ENCODE results near the gene VHLL.
A peak's percentile ranks its signal among the peaks of the same experiment; 100 is the strongest.
"Not testable (repeated sequence)": the region's sequence is repeated elsewhere in the genome, so short reads cannot be mapped to it uniquely, and the experiment has no call there.

VHLL gene

GRCh38 chr1:156298852-156299357, at the start of gene VHLL:
Gene VHLL (minus strand): TSS chr1:156299307. CDS start chr1:156299189, 118 bp downstream.
- Mint-ChIP-seq H3K36me3 (peaks cover 16% of the 10 kb centered on the region), H3K4me3 (no peak within 1 kb of the TSS), H3K27ac (no peak within 1 kb of the TSS), H3K9me3 (no peaks in the 10 kb centered on the region), H3K4me1 (peaks cover 14% of the 10 kb centered on the region)
- no peak for DNase-seq (ENCODE audit: low spot score in 2 of 2)
- no peak for ATAC-seq

DNA sequence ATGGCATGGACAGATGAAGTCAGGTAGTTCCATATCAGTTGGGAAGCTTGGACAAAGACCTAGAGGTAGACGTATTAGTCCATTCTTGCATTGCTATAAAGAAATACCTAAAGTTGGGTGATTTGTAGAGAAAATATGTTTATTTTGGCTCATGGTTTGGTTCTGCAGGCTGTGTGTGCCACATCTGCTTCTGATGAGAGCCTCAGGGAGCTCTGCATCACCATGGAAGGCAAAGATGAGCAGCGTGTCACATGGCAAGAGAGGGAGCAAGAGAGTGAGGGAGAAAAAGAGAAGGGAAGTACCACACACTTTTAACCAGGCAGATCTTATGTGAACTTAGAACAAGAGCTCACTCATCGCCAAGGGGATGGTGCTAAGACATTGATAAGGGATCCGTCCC, 48.2 kb upstream of the VHLL start:
- H3K4me1 Mint-ChIP-seq: no peaks in the 10 kb centered on the region
- ATAC-seq: no peak
- H3K36me3 Mint-ChIP-seq: no peaks in the 10 kb centered on the region
- H3K27ac Mint-ChIP-seq: no peak overlapping the region
- DNase-seq (ENCODE audit: low spot score in 2 of 2): no peak
- H3K4me3 Mint-ChIP-seq: no peak overlapping the region
- H3K9me3 Mint-ChIP-seq: no peaks in the 10 kb centered on the region

DNA sequence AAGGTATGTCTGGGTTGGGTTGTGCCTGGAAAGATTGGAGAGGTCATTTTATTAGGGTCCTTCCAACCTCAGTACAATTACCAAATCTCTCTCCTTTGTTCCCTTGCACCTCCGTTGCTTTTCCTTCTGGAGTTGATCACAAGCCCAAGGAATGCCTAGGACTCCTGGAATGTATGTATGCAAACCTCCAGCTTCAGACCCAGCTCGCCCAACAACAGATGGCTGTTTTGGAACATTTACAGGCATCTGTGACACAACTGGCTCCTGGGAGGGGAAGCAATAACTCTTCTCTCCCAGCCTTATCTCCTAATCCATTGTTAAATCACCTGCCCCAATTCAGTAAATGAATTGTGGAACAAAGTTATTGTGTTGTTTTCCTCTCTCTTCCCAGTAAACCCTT, 47.5 kb upstream of the VHLL start:
- no peaks in the 10 kb centered on the region for H3K4me1 Mint-ChIP-seq
- no peaks in the 10 kb centered on the region for H3K9me3 Mint-ChIP-seq
- no peak overlapping the region for H3K27ac Mint-ChIP-seq
- DNase-seq (ENCODE audit: low spot score in 2 of 2) (no peak), ATAC-seq (no peak)
- no peaks in the 10 kb centered on the region for H3K36me3 Mint-ChIP-seq
- H3K4me3 Mint-ChIP-seq: no peak overlapping the region

GRCh38 chr1:156346035-156346434, 46.9 kb upstream of the VHLL start:
- H3K27ac Mint-ChIP-seq; H3K36me3 Mint-ChIP-seq; H3K4me3 Mint-ChIP-seq; H3K9me3 Mint-ChIP-seq; ATAC-seq; H3K4me1 Mint-ChIP-seq; DNase-seq (ENCODE audit: low spot score in 2 of 2): not testable (repeated sequence)

DNA sequence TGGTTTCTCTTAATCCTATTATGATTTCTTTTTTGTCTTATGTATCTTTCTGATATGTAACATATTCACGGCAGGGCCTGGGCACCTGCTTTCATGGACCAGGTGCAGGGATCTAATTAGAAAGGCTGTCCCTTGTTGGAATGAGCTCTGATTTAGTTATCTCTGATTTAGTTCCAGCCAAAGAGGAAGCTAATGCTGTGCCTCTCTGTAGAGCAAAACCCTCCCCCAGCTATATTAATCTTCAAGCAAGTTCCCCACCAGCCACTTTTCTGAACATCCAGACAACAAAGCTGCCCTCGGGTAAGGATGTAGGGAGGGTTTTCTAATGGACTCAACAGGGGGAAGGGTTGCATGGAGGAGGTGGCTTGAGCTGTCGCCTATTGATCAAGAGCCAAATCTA, 45.3 kb upstream of the VHLL start:
- no peaks in the 10 kb centered on the region for H3K9me3 Mint-ChIP-seq
- H3K4me3 Mint-ChIP-seq: no peak overlapping the region
- H3K4me1 Mint-ChIP-seq: no peaks in the 10 kb centered on the region
- no peak overlapping the region for H3K27ac Mint-ChIP-seq
- H3K36me3 Mint-ChIP-seq: no peaks in the 10 kb centered on the region
- DNase-seq (ENCODE audit: low spot score in 2 of 2) (no peak), ATAC-seq (no peak)

DNA sequence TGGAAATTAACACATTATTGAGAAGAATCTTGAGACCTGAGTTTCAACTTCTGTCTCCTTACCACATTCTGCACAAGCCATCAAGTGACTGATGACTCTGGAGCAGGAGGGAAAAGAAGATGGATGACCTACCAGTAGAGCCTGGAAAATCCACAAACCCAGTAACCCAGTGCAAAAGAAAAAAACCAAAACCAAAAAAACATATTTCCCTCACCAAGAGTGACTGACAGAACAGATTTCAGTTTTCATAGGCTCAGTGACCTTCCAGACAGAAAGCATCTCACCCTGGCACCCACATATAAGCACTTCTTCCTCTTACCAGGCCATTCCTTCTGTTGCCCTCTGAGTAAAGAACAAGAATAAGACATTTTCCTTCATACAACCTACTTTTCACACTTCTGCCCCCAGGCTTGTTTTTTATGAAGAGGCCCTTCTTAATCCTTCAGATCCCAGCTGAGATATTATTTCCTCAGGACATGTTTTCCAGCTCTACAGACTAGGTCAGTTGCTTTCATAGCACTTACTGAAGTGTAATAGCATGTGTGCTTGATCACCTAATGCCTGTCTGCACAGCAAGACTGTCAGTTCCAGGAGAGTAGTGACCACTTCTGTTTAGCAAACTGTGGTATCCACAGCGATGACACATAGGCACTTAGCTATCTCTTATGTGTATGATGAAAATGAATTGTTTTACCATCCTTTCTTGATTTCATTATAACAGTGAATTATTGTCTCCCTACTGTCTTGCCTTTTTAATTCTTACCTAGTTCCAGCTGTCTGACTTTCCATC, 43.3 kb upstream of the VHLL start:
- peaks cover 8% of the 10 kb centered on the region for H3K4me1 Mint-ChIP-seq
- H3K4me3 Mint-ChIP-seq: no peak overlapping the region
- no peak overlapping the region for H3K27ac Mint-ChIP-seq
- ATAC-seq: no peak
- peaks cover 14% of the 10 kb centered on the region for H3K36me3 Mint-ChIP-seq
- DNase-seq (ENCODE audit: low spot score in 2 of 2): no peak
- H3K9me3 Mint-ChIP-seq: no peaks in the 10 kb centered on the region

DNA sequence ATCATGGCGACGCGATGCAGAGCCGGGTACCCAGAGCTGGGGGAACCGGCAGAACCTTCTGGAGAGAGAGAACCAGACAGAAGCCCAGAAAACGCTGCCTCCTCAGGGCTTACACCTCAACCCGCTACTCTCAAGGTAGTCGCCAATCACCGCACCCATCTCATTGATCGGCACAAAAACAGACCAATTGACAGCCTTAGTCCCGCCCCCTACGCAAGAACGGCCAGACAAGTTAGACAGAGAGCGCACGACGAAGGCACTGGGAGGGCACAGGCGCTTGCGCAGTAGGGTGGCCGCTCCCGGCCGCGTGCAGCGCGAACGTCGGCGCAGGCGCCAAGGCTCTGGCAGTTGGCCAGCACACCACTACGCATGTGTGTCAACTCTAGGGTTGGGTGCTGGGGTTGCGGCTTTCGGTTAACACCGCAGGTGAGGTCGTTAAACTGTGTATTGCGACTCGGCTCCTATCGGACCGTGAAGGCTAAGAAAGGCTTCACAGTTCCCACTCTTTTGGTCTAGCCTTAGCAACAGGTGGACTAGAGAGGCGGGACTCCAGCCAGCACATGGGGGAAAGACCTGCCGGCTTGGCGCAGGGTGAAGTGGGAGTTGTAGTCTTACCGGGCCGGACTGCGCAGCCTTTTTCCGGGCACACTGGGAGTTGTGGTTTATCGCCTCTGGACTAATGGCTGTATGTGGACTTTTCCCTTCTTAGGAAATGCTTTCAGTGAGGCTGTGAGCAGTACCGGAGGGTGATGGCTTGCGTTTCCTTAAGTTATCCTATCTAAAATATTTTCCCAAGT, 39.3 kb upstream of the VHLL start, which contains the start of the genes CCT3 and TSACC:
TSS of gene CCT3 (minus strand) at position 113 of the 797 bp plus-strand sequence. CDS start at position 5, 108 bp downstream.
TSS of gene TSACC (plus strand) at position 347 of the 797 bp plus-strand sequence. CDS start 1,232 bp downstream, outside the sequence.
- H3K4me3 Mint-ChIP-seq: peak within 1 kb of the TSS; percentile 93
- peak within 1 kb of the TSS; percentile 91 for H3K27ac Mint-ChIP-seq
- H3K36me3 Mint-ChIP-seq: peaks cover 53% of the 10 kb centered on the region

DNA sequence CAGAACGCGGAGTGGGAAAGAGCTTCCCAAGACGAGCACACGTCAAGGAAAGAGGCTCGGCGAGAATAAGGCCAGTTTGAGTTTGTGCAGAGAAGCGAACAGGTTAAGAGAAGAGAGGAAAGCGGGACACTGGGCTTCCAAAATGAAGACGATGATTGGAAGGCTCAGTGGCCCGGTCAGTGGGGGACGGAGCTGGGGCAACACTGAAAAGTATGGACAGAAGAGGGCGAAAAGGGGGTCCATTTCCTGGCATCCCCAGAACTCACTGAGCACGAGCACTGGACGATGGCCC, 38.7 kb upstream of the VHLL start:
- DNase-seq (ENCODE audit: low spot score in 2 of 2) (no peak), ATAC-seq (no peak)
- H3K4me3 Mint-ChIP-seq: peak overlapping the region; percentile 93
- peaks cover 38% of the 10 kb centered on the region for H3K4me1 Mint-ChIP-seq
- no peaks in the 10 kb centered on the region for H3K9me3 Mint-ChIP-seq
- peak overlapping the region; percentile 91 for H3K27ac Mint-ChIP-seq
- peaks cover 59% of the 10 kb centered on the region for H3K36me3 Mint-ChIP-seq

More for the DNA sequence above, 39.3 kb upstream of the VHLL start, which contains the start of the genes CCT3 and TSACC:
- H3K4me1 Mint-ChIP-seq: peaks cover 38% of the 10 kb centered on the region
- DNase-seq (ENCODE audit: low spot score in 2 of 2) (peak; percentile 99 to 100), ATAC-seq (peak; percentile 97)
- no peaks in the 10 kb centered on the region for H3K9me3 Mint-ChIP-seq

GRCh38 chr1:156337052-156337887, 38.2 kb upstream of the VHLL start:
- Mint-ChIP-seq H3K4me1 (peaks cover 38% of the 10 kb centered on the region), H3K27ac (peak overlapping the region; percentile 91), H3K36me3 (peaks cover 64% of the 10 kb centered on the region), H3K4me3 (peak overlapping the region; percentile 93), H3K9me3 (no peaks in the 10 kb centered on the region)
- DNase-seq (ENCODE audit: low spot score in 2 of 2): peak in 1 of 2 donors; percentile 57
- no peak for ATAC-seq

GRCh38 chr1:156336242-156336641, 37.1 kb upstream of the VHLL start:
- Mint-ChIP-seq H3K4me3 (peak overlapping the region; percentile 93), H3K36me3 (peaks cover 75% of the 10 kb centered on the region), H3K27ac (peak overlapping the region; percentile 91), H3K4me1 (peaks cover 38% of the 10 kb centered on the region), H3K9me3 (no peaks in the 10 kb centered on the region)
- no peak for ATAC-seq
- DNase-seq (ENCODE audit: low spot score in 2 of 2): no peak

DNA sequence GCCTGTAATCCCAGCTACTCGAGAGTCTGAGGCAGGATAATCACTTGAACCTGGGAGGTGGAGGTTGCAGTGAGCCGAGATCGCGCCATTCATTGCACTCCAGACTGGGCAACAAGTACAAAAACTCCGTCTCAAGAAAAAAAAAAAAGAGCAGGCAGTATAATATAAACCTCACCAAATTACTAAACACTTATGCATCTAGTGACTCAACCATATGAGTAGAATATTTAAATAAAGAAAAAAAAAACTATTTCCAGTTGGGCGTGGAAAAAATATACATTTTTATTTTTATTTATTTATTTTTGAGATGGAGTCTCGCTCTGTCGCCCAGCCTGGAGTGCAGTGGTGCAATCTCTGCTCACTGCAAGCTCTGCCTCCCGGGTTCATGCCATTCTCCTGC, 24.1 kb upstream of the VHLL start:
- H3K27ac Mint-ChIP-seq; H3K9me3 Mint-ChIP-seq; H3K4me3 Mint-ChIP-seq; DNase-seq (ENCODE audit: low spot score in 2 of 2); ATAC-seq; H3K4me1 Mint-ChIP-seq: not testable (repeated sequence)
- peaks cover 92% of the 10 kb centered on the region for H3K36me3 Mint-ChIP-seq

DNA sequence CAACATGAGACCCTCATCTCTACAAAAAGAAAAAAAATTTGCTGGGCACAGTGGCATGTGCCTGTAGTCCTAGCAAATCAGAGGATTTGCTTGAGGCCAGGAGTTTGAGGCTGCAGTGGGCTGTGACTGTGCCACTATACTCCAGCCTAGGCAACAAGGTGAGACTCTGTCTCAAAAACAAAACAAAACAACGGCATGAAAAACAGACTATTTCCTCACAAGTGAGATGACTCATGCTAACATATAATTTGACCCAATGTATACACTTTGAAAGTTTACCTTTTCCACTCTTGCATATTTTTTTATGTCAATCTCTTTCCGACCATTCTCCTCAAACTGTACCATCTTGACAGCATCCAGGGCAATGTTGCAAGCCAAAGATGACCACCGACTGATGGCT, 21.5 kb upstream of the VHLL start:
- no peak for DNase-seq (ENCODE audit: low spot score in 2 of 2)

DNA sequence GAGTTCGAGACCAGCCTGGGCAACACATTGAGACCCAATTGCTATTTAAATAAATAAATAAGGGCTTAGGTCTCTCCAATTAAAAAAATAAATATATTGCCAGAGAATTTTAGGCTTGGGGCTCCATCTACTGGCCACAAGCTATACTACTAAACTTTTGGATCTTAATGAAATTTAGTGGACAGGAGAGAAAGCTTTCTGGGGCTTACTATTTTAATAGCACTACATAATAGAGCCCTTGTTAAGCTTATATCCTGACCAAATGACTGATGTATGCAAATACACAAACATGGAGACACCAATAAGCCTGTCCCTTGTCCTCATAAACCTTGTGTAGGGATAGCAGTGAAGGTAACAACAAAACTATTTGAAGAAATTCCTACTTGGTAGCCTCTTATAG, 20.6 kb upstream of the VHLL start:
- H3K36me3 Mint-ChIP-seq: peaks cover 100% of the 10 kb centered on the region

More for the DNA sequence above, 21.5 kb upstream of the VHLL start:
- ATAC-seq: no peak
- no peaks in the 10 kb centered on the region for H3K4me1 Mint-ChIP-seq
- no peaks in the 10 kb centered on the region for H3K9me3 Mint-ChIP-seq
- H3K27ac Mint-ChIP-seq: no peak overlapping the region
- H3K36me3 Mint-ChIP-seq: peaks cover 100% of the 10 kb centered on the region
- no peak overlapping the region for H3K4me3 Mint-ChIP-seq

DNA sequence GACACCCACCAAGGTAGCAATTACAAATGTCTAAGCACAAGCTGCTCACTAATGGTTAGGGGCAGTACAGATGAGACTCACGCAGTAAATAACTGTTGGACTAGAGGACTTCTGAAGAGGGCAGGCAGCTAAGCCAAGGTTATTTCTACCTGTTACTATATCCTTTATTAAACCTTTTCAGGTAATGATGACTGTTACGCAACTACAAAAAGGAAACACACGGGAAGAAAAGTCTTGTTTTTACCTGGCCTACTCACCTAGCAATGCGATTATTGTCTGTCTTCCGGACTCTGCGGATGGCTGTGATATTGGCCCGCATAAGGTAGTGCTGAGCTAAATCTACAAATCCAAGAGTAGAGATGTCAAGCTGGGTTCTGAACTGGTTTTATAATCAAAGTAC, 17.8 kb upstream of the VHLL start:
- ATAC-seq (no peak), DNase-seq (ENCODE audit: low spot score in 2 of 2) (no peak)
- Mint-ChIP-seq H3K4me1 (no peaks in the 10 kb centered on the region), H3K27ac (no peak overlapping the region), H3K36me3 (peaks cover 100% of the 10 kb centered on the region), H3K4me3 (no peak overlapping the region), H3K9me3 (no peaks in the 10 kb centered on the region)

More for the DNA sequence above, 20.6 kb upstream of the VHLL start:
- Mint-ChIP-seq H3K4me3 (no peak overlapping the region), H3K9me3 (no peaks in the 10 kb centered on the region), H3K4me1 (no peaks in the 10 kb centered on the region), H3K27ac (no peak overlapping the region)
- DNase-seq (ENCODE audit: low spot score in 2 of 2) (no peak), ATAC-seq (no peak)

DNA sequence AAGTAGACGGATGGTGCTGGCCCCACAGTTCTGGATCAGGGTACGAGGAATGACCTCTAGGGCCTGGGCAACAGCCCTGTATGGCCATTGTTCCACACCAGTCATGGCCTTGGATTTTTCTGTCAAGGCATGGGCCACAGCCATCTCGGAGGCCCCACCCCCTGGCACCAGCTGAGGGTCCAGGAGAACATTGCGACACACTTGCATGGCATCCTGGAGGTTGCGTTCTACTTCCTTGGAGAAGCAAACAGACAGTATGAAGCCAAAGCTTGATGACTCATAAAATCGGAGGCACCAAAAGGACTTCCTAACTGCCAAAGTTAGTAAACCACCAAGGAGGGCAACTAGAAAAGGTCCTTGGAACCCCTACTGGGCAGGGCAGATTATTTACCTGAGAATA, 11.9 kb upstream of the VHLL start:
- DNase-seq (ENCODE audit: low spot score in 2 of 2): no peak
- Mint-ChIP-seq H3K36me3 (peaks cover 100% of the 10 kb centered on the region), H3K9me3 (no peaks in the 10 kb centered on the region), H3K4me3 (no peak overlapping the region), H3K27ac (peak overlapping the region; percentile 4), H3K4me1 (no peaks in the 10 kb centered on the region)
- ATAC-seq: no peak
